LNCAP (cell line): ENCODE measurements around the gene CLEC2B.

Source experiments
- CTCF ChIP-seq: fragments of 450-650 bp; IDR thresholded peaks from 2 replicates; pipeline ENCODE4 v1.5.1; 2017; ENCODE audit warnings: mild to moderate bottlenecking

Gene CLEC2B

GRCh38 chr12:9869307-9870161, at the start of gene CLEC2B:
Gene CLEC2B, minus strand, starts transcription at chr12:9869354.
- no peak for TF ChIP-seq CTCF

GRCh38 chr12:9911708-9912107, 42.6 kb upstream of the CLEC2B start:
- no peak for TF ChIP-seq CTCF

GRCh38 chr12:9910716-9911421, 41.7 kb upstream of the CLEC2B start:
- no peak for TF ChIP-seq CTCF

GRCh38 chr12:9909724-9910123, 40.6 kb upstream of the CLEC2B start:
- TF ChIP-seq CTCF = no peak

GRCh38 chr12:9908350-9908749, 39.2 kb upstream of the CLEC2B start:
- TF ChIP-seq CTCF = no peak

GRCh38 chr12:9907769-9908168, 38.6 kb upstream of the CLEC2B start:
- no peak for TF ChIP-seq CTCF

- TF ChIP-seq CTCF = no peak
Observed at GRCh38 chr12:9906873-9907272, 37.7 kb upstream of the CLEC2B start.
